HG03575 (cell line): ENCODE measurements around the gene EFCAB8.
"Not testable (repeated sequence)": the region's sequence is repeated elsewhere in the genome, so short reads cannot be mapped to it uniquely, and the experiment has no call there.

Experiments
- ATAC-seq: cut with Tn5 transposase; IDR thresholded peaks from one replicate; pipeline ENCODE4 v1.9.1; 2021; ENCODE audit not compliant: unreplicated experiment, insufficient number of reproducible peaks, low FRiP score; ENCODE audit errors: extremely low read depth

Gene EFCAB8

DNA sequence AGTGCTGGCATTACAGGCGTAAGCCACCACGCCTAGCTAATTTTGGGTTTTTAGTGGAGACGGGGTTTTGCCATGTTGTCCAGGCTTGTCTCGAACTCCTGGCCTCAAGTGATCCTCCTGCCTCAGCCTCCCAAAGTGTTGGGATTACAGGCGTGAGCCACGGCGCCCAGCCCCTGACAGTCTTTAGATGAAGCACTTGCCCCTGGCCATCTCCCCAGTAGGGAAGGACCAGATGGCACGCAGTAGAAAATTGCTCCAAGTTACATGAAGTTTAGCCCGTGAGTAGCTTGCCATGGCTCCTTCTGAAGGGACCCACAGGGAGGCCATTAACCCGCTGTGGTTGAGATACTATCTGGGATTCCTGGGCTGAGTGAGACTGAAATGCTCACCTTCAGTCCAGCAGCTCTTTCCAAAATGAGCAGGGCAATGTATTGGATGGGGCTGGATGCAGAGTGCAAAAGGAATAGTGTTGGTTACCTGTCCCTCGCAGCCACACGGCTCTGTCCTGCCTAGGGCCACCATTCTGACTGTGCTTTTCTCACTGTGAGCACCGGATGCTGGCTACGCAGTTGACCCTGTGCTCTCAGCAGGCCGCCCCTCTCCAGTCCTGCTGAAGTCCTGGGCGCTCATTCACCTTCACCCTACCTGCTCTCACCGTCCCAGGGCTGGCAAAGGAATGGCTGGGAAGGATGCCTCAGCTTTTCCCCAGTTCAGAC lies 66.9 kb downstream of the EFCAB8 start:
- ATAC-seq, result no peak

- ATAC-seq, result no peak
These were observed 70.4 kb downstream of the EFCAB8 start for GRCh38 chr20:32929162-32929561.

- ATAC-seq, result no peak
These were observed 71.5 kb downstream of the EFCAB8 start for GRCh38 chr20:32930181-32930580.

DNA sequence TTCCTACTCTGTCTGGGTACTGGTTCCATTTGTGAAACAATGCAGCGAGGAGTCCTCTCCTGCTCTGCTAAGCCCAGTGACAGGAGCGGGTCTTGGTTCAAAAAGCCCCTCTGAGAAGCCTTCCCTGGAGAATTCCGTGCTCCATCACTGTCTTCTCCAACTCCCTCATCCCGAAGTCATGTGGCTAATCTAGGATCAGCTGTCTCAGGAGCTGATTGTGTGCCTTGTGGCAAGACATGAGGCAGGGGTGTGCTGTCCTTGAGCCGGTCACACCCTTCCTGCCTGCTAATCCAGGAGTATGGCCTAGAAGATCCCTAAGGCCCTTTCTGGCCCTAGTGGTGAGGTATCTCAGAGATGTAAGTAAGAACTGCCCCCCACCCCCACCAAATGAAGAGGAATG lies 72.0 kb downstream of the EFCAB8 start:
- no peak for ATAC-seq

DNA sequence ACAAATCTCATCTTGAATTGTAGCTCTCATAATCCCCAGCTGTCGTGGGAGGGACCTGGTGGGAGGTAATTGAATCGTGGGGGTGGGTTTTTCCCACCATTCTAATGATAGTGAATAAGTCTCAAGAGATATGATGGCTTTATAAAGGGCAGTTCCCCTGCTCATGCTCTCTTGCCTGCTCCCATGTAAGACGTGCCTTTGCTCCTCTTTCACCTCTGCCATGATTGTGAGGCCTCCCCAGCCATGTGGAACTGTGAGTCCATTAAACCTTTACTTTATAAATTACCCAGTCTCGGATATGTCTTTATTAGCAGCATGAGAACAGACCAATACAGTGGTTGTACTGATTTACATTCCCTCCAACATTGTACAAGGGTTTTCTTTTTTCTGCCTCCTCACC lies 75.9 kb downstream of the EFCAB8 start:
- no peak for ATAC-seq

- ATAC-seq, result no peak
These were observed 82.6 kb downstream of the EFCAB8 start for GRCh38 chr20:32941155-32941885.

DNA sequence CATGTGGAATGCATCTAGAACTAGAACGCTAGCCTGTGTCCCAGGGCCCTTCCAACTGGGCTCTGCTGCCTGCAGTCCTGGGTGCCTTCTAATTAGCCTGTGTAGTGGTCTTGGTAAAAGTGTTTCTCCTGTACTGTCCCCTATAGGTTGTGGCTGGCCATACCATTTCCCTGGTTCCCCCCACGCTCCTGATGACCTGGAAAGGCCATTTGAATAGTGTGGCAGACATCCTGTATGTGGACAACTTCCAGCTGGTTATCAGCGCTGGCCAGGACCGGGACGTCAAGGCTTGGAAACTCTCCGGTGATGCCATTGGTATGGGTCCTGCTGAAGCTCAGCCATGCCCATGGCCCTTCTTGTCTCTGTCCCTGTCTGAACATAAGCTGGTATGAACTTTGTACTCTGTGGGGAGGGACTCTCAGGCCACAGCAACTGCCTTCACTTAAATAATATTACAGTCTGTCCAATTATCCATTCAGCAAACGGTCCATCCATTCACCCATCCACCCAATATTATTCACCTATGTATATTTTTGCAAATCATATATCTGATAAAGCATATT lies 84.8 kb downstream of the EFCAB8 start:
- ATAC-seq, result no peak

DNA sequence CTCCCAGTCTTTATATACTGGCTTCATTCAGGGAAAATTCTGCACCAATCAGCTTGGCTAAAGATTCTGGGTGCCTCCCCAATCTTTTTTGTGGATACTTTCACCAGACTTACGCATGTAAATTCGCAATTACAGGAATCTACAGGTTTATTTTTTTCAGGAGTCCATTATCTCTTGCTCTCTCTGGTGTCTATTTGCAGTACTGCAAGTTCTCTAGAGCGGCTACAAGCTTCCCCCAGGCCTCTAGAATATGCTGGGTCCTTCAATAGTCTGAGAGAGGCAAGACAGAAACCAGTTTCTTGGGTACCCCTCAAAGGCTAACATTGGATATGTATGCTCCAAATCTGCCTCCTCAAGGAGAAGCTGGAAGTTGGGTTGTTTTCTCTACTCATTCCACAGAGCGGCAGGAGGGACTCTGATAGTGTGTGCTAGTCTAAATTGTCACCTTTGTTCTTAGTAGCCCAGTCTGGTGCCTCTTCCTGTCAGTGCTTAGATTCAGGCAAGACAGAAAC lies 87.0 kb downstream of the EFCAB8 start:
- ATAC-seq, result no peak

- no peak for ATAC-seq
These were observed 87.9 kb downstream of the EFCAB8 start for GRCh38 chr20:32946629-32947028.

GRCh38 chr20:32950539-32950938 lies 91.8 kb downstream of the EFCAB8 start:
- ATAC-seq, result not testable (repeated sequence)

DNA sequence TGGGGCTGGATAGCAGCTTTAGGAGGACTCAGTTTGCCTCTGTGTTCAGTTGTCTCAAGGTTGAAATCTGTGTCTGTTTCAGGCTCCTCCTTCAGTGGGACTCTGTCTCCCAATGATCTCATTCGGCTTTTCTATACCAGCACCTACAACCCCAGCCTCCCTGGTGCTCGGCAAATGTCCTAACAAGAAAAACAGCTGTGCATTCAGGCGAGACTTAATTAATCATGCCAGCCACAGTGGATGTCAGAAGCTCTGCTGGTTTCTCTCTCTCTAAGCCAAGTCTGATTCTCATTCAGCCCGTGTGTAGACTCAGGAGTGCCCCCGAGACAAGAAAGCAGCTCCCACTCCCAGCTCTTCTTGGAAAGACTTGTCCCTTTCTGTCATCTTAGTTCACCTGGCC lies 98.7 kb downstream of the EFCAB8 start:
- no peak for ATAC-seq

- no peak for ATAC-seq
These were observed 99.9 kb downstream of the EFCAB8 start for GRCh38 chr20:32958574-32958973.

- no peak for ATAC-seq
These were observed 100.9 kb downstream of the EFCAB8 start for GRCh38 chr20:32959351-32960221.

GRCh38 chr20:32960222-32960518 lies 101.4 kb downstream of the EFCAB8 start:
- ATAC-seq, result no peak

- ATAC-seq, result no peak
These were observed 102.4 kb downstream of the EFCAB8 start for GRCh38 chr20:32960849-32961731.

GRCh38 chr20:32962053-32962452 lies 103.3 kb downstream of the EFCAB8 start:
- ATAC-seq, result no peak

GRCh38 chr20:32962646-32963045 lies 103.9 kb downstream of the EFCAB8 start:
- not testable (repeated sequence) for ATAC-seq

DNA sequence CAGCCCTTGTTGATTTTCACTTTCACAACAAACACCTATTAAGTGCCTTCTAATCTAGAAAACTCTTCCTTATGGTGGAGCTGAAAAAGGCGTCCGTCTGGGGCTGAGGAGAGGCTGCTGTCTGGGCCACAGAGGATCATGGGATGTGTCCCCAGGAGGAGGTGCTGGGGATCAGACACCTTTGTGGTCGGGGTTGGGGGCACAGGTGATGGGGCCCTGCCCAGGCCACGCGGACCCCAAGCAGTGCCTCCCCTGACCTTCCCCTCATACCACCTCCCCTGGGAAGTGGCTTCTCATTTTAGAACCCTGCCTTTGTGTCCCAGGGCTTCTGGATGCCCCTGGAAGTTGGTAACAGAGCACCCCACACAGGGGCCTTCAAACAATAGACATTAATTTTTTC lies 104.5 kb downstream of the EFCAB8 start:
- no peak for ATAC-seq
